Measurements from ENCODE around the gene AIP. TPM values are rescaled to one million over a fixed set of nuclear protein-coding genes. Genes with fewer than 3 reads are reported as not detected.

The AIP gene
- total and polyA plus RNA-seq, 2 of the 8 experiments (the other 6 are each of a cell fraction or from before 2014, with no cell fraction given), result 29.8 to 54.4 TPM

- TF ChIP-seq POLR2AphosphoS5 (IDR thresholded peaks at IDR 0.05; ENCODE audit: low read depth, low read length) (no peak), EP300 (IDR thresholded peaks at IDR 0.05; ENCODE audit: borderline replicate concordance in 1 of 2, low read depth in 2 of 2, low read length in 2 of 2) (no peak), SIRT6 (IDR thresholded peaks at IDR 0.05; ENCODE audit: low read length) (no peak), BACH1 (IDR thresholded peaks at IDR 0.05; ENCODE audit: low read length) (no peak), NRF1 (IDR thresholded peaks at IDR 0.05; ENCODE audit: low read depth, low read length) (no peak), PHF8 (conservative IDR thresholded peaks at IDR 0.05; ENCODE audit: low read depth, low read length) (no peak)
These were observed 12.6 kb downstream of the AIP start (continued) for GRCh38 chr11:67495234-67496005.

Measured in H1 (cell line).